Mesenteric fat pad (tissue), 1 donor: ENCODE measurements around the gene MX1. TPM values are rescaled to one million over a fixed set of nuclear protein-coding genes. Genes with fewer than 3 reads are reported as not detected.

Source experiments
- DNase-seq: peaks from one replicate; pipeline ENCODE4 v3.0.0-alpha.2; 2020; ENCODE audit warnings: low spot score
- total RNA-seq: library from RNA; stranded (reverse); fragmentation: NEBNext Ultra II Directional; extraction: Animal tissue kit (Norgen Biotek cat#: 25700); gene quantifications from one replicate; pipeline ENCODE4 v1.2.1, GENCODE V29; 2021
- donor health status: DM: yes; HTN: yes; CAD: no.

Gene MX1
- total RNA-seq, 1 donor from 2014 or later: 60.3 TPM

DNA sequence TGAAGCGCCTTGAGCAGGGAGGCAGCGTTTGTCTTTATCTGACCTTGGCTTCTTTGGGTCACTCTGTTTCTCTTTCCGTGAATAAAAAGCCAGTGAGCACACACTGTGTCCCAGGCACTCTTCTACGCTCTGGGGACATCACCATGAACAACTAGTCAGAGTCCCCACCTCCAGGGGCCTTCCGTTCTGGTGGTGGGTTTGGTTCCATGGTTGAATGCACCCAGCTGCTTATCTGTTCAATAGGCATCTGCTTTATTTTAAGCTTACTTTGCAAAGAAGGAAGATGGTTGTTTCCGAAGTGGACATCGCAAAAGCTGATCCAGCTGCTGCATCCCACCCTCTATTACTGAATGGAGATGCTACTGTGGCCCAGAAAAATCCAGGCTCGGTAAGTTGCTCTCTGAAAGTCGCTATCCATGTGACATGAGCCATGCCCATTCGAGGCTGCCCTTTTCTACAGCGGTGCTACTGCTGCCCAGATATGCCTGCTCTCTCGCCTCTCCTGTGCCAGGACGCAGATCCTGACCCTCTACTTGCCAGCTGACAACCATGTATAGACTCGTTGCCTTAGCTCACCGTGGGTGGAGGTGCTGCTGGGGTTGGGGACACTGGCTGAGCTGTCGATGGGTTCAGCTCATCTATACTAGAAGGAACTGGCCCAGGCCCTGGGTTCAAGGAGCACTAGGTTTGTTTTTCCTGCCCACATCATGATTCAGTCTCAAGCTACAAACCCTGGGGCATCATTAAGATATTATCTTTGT lies 5.9 kb downstream of the MX1 start:
- no peak for DNase-seq

- DNase-seq: no peak
These were observed 6.8 kb downstream of the MX1 start for GRCh38 chr21:41432562-41433460.

DNA sequence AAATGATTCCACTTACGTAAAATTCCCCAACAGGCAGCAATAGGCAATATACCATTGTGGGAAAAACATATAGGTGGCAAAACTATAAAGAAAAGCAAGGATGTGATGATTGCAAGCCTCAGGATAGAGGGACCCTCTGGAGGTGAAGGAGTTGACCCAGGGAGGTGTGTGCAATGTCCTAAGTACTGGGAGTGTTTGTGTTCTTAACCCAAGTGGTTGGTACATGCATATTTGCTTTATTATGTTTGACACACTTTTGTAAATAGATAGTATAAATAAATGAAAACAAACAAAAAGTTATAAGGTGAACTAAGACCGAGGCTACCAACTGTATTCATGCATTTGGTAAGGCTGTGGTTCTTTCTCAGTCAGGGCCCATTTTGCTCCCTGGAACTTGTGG lies 7.5 kb downstream of the MX1 start:
- no peak for DNase-seq

- no peak for DNase-seq
These were observed 9.7 kb downstream of the MX1 start for GRCh38 chr21:41435706-41436105.

GRCh38 chr21:41437729-41438128 lies 11.7 kb downstream of the MX1 start:
- no peak for DNase-seq

- DNase-seq: no peak
These were observed 12.5 kb downstream of the MX1 start for GRCh38 chr21:41438425-41439113.

- DNase-seq: no peak
These were observed 13.2 kb downstream of the MX1 start for GRCh38 chr21:41439248-41439647.

DNA sequence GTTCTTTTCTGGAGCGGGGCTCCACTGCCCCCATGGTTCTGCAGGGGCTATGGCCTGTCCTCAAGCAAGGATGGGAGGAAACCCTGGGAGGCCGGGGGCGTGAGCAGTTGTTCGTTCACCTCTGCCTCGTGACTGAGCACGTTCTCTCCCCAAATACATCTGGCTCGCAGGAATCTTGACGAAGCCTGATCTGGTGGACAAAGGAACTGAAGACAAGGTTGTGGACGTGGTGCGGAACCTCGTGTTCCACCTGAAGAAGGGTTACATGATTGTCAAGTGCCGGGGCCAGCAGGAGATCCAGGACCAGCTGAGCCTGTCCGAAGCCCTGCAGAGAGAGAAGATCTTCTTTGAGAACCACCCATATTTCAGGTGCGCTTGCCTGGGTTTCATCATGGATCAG lies 15.5 kb downstream of the MX1 start:
- no peak for DNase-seq

- no peak for DNase-seq
These were observed 16.6 kb downstream of the MX1 start for GRCh38 chr21:41442481-41443186.

- DNase-seq: no peak
These were observed 17.5 kb downstream of the MX1 start for GRCh38 chr21:41443562-41443961.

GRCh38 chr21:41444703-41445464 lies 18.8 kb downstream of the MX1 start:
- DNase-seq: no peak

DNA sequence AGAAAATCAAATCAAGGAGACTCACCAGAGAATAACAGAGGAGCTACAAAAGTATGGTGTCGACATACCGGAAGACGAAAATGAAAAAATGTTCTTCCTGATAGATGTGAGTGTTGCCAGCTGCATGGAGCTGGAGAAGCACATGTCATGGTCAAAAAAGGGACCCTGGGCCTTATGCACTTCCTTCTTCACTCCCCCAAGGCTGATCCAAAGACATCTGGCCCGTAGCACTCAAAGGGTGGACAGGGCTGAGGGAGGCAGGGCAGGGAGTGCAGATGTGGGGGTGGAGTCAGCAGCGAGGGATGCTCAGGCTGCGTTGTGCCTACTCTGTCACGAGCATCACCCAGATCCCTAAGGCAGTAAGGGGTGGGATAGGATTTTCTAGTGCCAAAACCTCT lies 19.4 kb downstream of the MX1 start:
- no peak for DNase-seq

DNA sequence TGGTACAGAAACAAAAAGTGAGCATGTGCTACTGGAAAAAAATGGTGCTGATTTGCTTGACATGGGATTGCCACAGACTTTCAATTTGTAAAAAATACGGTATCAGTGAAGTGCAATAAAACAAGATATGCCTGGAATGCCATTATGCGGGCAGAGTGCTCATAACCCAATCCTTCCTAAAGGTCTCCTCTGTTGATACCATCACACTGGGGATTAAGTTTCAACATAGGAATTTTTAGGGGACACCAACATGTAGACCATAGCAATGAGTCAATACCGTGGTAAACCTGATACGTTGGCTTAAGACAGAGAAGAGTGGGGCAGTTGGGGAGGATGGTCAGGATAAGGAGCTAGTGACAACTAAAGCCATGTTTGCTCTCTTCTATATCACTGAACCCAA lies 20.5 kb downstream of the MX1 start:
- no peak for DNase-seq

DNA sequence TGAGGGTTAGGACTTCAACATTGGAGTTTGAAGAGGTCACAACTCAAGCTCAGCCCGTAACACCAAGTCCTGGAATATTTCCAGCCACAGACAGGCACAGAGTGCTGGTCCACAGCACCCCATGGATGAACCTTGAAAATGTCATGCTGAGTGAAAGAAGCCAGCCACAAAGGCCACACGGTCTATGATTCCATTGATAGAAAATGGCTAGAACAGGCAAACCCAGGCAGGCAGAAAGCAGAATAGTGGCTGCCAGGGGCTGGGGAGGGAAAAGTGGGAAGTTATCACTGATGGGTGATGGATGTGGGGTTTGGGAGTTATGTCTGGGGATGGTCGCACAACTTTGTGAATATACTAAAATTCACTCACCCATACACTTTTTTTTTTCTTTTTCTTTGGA lies 21.3 kb downstream of the MX1 start:
- no peak for DNase-seq

GRCh38 chr21:41449613-41450012 lies 23.6 kb downstream of the MX1 start:
- no peak for DNase-seq

- no peak for DNase-seq
These were observed 26.0 kb downstream of the MX1 start for GRCh38 chr21:41451753-41452676.

GRCh38 chr21:41453198-41453597 lies 27.2 kb downstream of the MX1 start:
- DNase-seq: no peak

DNA sequence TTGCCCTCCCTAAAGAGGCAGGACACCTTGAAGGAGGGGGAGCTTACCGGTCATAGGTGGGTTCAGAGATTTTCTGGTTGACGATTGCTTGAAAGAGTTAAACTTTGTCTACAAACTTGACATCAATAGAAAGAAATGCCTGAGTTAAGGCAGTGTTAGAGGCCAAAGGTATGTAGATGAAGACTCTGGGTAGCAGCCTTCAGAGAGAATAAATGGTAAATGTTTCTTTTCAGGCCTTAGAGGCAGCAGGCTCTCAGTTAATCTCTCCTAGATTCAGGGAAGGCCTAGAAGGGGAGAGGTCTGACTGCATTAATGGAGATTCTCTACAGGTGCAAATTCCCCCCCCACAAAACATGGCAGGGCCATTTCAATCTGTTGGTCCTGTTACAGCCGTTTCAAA lies 27.7 kb downstream of the MX1 start:
- no peak for DNase-seq

GRCh38 chr21:41458121-41458520 lies 32.1 kb downstream of the MX1 start:
- no peak for DNase-seq
